GM12801 (cell line): ENCODE results near the gene FA2H.

Experiments used
- CTCF ChIP-seq: IDR thresholded peaks from one replicate; pipeline ENCODE4 v1.5.1; 2011; ENCODE audit warnings: control low read depth; ENCODE audit not compliant: insufficient read length; ENCODE audit errors: extremely low read depth

Gene FA2H

DNA sequence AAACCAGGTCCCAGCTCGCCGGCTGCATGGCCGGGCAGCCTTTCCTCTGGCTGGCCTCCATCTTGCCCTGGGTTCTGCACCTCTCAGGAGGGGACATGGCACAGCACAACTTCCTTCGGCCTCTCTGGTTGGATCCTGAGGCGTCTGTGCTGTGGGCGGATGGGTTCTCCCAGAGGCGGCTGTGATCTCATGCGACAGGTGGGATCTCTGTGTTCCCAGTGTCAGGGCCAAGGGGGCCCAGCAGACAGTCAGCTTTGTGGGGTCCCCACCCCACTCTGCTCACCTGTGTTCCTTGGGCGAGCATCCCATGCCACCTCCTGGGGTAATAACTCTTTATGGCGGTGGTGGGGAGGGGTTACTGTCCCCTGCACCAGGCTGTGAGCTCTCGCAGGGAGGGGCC is 35.8 kb downstream of the FA2H start:
- TF ChIP-seq CTCF = no peak

- no peak for TF ChIP-seq CTCF
Observed at GRCh38 chr16:74738113-74738541, 36.5 kb downstream of the FA2H start.

DNA sequence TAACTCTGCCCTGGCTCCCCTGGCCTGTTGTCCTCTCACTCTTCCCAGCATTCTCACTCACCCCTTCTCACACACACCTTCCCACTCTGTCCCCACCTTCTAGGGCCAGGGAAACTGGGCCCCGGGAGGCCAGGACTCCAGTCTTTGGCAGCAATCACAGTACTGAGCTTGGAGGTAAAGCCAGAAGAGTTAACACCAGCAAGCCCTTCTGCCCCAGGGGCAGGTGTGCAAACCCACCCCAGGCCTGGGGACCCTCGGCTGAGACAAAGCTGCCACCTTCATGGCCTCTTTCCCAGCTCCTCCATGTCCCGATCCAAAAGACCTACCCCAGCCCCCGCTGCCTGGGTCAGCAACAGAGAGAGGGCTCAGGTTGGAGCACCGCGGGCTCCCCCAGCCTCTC is 37.1 kb downstream of the FA2H start:
- no peak for TF ChIP-seq CTCF

DNA sequence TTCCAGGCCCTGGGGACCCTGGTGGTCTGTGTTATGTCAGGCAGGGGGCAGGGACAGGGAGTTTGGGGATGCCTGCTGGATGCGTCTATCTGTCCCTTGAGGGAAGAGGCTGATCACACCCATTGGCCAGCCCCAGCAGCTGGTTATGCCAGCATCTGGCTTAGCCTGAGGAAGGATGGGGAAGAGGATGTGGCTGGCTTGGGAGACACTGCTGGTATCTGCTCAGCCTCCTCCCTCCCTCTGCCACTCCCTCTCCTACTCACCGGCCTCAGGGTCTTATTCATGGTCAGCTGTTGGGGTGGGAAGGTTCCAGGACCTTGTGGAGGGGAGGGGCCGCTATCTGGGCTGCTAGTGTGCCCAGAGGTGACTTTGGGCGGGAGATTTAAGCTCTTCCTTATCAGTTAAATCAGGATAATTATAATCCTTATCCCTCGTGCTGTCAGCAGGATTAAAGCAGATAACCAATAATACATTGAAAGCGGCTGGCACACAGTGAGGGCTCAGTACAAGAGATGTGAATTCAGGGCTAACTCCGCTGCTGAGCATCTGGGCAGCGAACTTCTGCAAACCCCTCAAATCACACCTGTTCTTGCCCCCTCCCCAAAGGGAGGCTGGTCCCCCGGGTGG is 38.0 kb downstream of the FA2H start:
- TF ChIP-seq CTCF = no peak

DNA sequence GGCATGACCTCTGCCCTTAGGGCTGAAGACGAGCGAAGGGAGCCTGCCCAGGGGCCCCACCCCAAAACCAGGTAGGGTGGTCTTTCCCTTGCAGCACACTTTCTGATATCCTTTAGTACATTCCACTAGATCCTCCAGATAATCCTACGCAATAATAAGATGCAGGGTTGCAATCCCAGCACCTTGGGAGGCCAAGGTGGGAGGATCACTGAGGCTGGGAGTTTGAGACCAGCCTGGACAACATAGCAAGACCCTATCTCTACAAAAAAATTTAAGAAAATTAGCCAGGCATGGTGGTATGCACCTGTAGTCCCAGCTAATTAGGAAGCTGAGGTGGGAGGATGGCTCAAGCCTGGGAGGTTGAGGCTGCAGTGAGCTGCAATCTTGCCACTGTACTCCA is 39.1 kb downstream of the FA2H start:
- TF ChIP-seq CTCF = no peak

DNA sequence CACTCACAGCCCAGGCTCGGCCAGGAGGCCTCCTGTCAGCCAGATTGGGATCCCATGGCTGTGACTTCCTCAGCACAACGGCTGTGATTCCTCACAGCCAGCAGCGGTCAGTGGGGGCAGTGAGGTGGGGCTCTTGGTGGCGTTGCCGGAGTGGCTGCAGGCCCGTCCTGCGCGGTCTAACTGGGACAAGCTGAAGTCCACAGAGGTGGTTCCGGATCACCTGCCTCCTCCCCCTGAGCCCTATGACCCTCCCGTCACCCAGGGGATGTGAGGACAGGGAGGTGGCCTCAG is 39.5 kb downstream of the FA2H start:
- no peak for TF ChIP-seq CTCF

DNA sequence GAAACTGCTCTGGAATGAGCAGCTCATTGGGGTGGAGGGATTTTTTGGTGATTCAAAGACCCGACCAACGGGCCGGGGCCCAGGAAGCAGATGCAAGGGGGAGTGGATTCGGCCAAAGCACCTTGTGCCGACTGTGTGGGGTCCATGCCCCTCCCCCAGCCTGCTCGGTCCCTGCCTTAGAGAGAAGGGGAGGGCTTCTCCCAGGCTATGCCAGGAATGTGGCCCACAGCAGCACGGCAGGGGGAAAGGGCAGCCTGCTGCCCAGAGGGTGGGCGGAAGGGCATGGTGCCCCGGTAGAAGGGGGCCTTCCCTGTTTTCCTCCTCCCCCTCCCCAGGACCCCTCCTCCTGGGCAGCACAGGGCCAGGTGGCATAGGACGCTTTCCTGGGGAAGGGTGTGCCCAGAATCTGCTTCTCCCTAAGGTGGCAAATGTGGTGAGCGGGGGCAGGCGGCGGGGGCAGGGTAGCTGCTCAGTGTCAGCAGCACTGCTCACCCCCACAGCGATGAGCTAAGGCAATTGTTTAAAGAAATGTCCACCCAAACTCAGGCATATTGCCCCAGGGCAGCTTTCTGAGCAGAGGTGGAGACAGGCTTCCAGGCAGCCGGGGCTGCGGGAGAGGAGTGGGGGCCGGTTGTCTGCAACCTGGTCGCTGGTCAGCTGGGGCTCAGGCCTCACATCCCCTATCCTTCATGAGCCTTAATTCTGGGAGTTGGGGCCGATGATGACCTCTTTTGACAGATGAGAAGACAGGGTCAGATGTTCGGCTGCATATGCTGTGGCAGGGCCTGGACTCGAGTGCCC is 40.1 kb downstream of the FA2H start:
- TF ChIP-seq CTCF = no peak
